HG03439 (cell line): ENCODE results near the gene KRT25.

Source experiments
- ATAC-seq: cut with Tn5 transposase; IDR thresholded peaks from one replicate; pipeline ENCODE4 v1.9.1; 2021; ENCODE audit warnings: mild to moderate bottlenecking, moderate library complexity; ENCODE audit not compliant: unreplicated experiment

Gene KRT25

GRCh38 chr17:40755231-40755630, at the start of gene KRT25:
KRT25 (minus strand) TSS chr17:40755331; CDS start chr17:40755271, 60 bp downstream.
- ATAC-seq: no peak

GRCh38 chr17:40803617-40804082, 48.5 kb upstream of the KRT25 start:
- peak; percentile 53 for ATAC-seq

- ATAC-seq: no peak
Observed at GRCh38 chr17:40801157-40801556, 46.0 kb upstream of the KRT25 start.

GRCh38 chr17:40800381-40800780, 45.2 kb upstream of the KRT25 start:
- ATAC-seq: no peak

GRCh38 chr17:40799859-40800258, 44.7 kb upstream of the KRT25 start, which contains the start of gene KRT28:
KRT28 (minus strand) TSS chr17:40799959; CDS start chr17:40799893, 66 bp downstream.
- ATAC-seq: no peak

GRCh38 chr17:40796846-40797245, 41.7 kb upstream of the KRT25 start:
- no peak for ATAC-seq

- ATAC-seq: no peak
Observed at GRCh38 chr17:40795019-40795667, 40.0 kb upstream of the KRT25 start.

- ATAC-seq: no peak
Observed at GRCh38 chr17:40794466-40794865, 39.3 kb upstream of the KRT25 start.

- no peak for ATAC-seq
Observed at GRCh38 chr17:40793832-40794231, 38.7 kb upstream of the KRT25 start.

GRCh38 chr17:40791787-40792436, 36.8 kb upstream of the KRT25 start:
- ATAC-seq: no peak

- no peak for ATAC-seq
Observed at GRCh38 chr17:40791111-40791510, 36.0 kb upstream of the KRT25 start.

- ATAC-seq: no peak
Observed at GRCh38 chr17:40782450-40782849, 27.3 kb upstream of the KRT25 start, which contains the start of gene KRT27. KRT27 (minus strand) TSS chr17:40782550; CDS start chr17:40782493, 57 bp downstream.

- ATAC-seq: no peak
Observed at GRCh38 chr17:40779181-40779909, 24.2 kb upstream of the KRT25 start.

- ATAC-seq: no peak
Observed at GRCh38 chr17:40778461-40778860, 23.3 kb upstream of the KRT25 start.

- ATAC-seq: no peak
Observed at GRCh38 chr17:40777971-40778370, 22.8 kb upstream of the KRT25 start.

GRCh38 chr17:40777459-40777858, 22.3 kb upstream of the KRT25 start:
- ATAC-seq: no peak

GRCh38 chr17:40775945-40776344, 20.8 kb upstream of the KRT25 start:
- ATAC-seq: no peak

- ATAC-seq: no peak
Observed at GRCh38 chr17:40772101-40772500, 17.0 kb upstream of the KRT25 start, which contains the start of gene KRT26. KRT26 (minus strand) TSS chr17:40772201; CDS start chr17:40772113, 88 bp downstream.

GRCh38 chr17:40765657-40766056, 10.5 kb upstream of the KRT25 start:
- ATAC-seq: no peak

- ATAC-seq: no peak
Observed at GRCh38 chr17:40763752-40764151, 8.6 kb upstream of the KRT25 start.
